Measurements from ENCODE around the gene RAB5B. TPM values are rescaled to one million over a fixed set of nuclear protein-coding genes. Genes with fewer than 3 reads are reported as not detected.
A peak's percentile ranks its signal among the peaks of the same experiment; 100 is the strongest.
"Not testable (repeated sequence)": the region's sequence is repeated elsewhere in the genome, so short reads cannot be mapped to it uniquely, and the experiment has no call there.

The RAB5B gene
- total RNA-seq, 1 donor: 111 TPM

- H3K4me3 ChIP-seq (ENCODE audit: low read depth, low read length): peak overlapping the region; percentile 50
- no peak for TF ChIP-seq CTCF (IDR thresholded peaks at IDR 0.05; ENCODE audit: insufficient read depth, low read depth, low read length)
- no peak for DNase-seq (ENCODE audit: low read depth)
Observed at GRCh38 chr12:56040963-56041551, 67.2 kb downstream of the RAB5B start.

DNA sequence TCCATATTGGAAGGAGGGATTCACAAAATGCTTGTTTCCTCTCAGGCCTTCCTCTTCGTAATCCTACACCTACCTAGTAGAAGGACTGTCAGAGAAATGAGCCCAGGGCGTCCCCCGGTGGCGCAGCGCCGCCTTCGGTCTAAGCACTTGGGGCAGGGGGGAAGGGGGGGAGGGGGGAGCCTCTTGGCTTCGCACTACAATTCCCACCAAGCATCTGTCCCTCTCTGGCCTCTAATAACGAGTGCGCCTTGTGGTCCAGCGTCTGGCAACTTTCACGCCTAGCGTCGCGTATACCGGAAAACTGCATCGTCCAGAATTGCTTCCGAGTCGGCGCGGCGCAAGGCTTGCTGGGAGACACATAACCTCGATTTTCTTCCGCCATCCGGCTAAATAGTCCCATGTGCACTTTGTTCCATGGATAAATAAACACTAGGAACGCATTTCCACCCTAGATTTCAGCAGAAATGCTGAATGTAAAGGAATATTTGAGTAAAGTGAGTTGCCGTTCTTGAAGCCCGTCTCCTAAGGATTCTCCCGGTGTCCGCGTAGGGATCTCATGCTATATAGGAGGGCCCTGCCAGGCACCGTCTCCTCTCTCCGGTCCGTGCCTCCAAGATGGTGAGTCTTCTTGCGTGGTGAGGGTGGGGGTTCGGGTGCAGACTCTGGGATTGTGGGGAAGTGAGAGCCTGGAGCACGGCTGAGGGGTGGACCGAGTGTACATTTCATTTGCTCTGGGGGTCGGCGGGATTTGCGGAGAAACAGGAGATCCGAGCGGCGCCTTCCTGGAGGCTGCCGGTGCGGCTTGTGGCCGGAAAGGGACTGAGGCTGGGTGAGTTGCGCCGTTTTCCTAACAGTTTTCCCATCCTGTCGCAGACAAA lies 67.9 kb downstream of the RAB5B start, which contains the start of gene RPS26:
Gene RPS26 (plus strand): TSS at position 367 of the 878 bp plus-strand sequence. CDS start 249 bp downstream, at position 616.
- peak; percentile 100 for DNase-seq (ENCODE audit: low read depth)
- peak within 1 kb of the TSS; percentile 99 for H3K4me3 ChIP-seq (ENCODE audit: low read depth, low read length)
- TF ChIP-seq CTCF (IDR thresholded peaks at IDR 0.05; ENCODE audit: insufficient read depth, low read depth, low read length): peak; percentile 46

DNA sequence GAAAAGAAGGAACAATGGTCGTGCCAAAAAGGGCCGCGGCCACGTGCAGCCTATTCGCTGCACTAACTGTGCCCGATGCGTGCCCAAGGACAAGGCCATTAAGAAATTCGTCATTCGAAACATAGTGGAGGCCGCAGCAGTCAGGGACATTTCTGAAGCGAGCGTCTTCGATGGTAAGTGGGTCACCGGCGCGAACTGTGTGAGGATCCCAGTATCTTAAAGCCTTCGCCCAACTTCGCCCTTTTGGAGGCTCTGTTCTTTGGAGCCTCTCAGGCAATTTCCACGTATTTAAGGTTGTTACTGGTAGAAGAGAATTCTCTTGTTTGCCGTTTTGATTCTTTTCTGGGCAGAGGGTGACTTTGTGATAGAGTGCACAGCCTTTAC lies 68.5 kb downstream of the RAB5B start:
- DNase-seq (ENCODE audit: low read depth): not testable (repeated sequence)
- peak overlapping the region; percentile 99 for H3K4me3 ChIP-seq (ENCODE audit: low read depth, low read length)

DNA sequence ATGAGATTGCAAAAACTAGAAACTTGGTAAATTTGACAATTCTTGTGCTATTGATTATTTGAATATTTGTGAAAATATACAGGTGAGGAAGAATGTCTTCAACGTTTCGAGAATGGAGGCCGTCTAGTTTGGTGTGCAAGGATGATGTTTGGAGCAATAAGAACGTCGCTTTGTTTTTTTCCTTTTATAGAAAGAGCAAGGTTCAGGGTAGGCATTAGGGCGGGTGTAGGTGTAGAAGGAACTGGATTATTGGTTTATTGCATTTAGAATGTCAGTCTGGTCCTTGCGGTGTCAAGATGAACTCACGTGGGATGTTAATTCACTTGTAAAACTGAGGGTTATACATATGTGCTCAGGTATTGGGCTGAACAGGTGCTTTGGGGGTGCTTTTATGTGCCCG lies 69.0 kb downstream of the RAB5B start:
- no peak for TF ChIP-seq CTCF (IDR thresholded peaks at IDR 0.05; ENCODE audit: insufficient read depth, low read depth, low read length)
- DNase-seq (ENCODE audit: low read depth): no peak
- peak overlapping the region; percentile 99 for H3K4me3 ChIP-seq (ENCODE audit: low read depth, low read length)

Other genes starting within 250 kb of the RAB5B start
- gene CD63, start 245.1 kb upstream of the RAB5B start, total RNA-seq: 2,280 and 2,284 TPM in 2 replicates
- 3.9 and 6.5 TPM in 2 replicates for gene GDF11, start 231.0 kb upstream of the RAB5B start, total RNA-seq
- gene SARNP, start 156.4 kb upstream of the RAB5B start, total RNA-seq: 86.7 and 94.6 TPM in 2 replicates
- 18.0 and 21.6 TPM in 2 replicates for gene ORMDL2, start 156.0 kb upstream of the RAB5B start, total RNA-seq
- 31.2 and 48.4 TPM in 2 replicates for gene DNAJC14, start 144.5 kb upstream of the RAB5B start, total RNA-seq
- 9.1 and 9.7 TPM in 2 replicates for gene MMP19, start 131.1 kb upstream of the RAB5B start, total RNA-seq
- gene PYM1, start 46.2 kb upstream of the RAB5B start, total RNA-seq: 32.2 and 32.8 TPM in 2 replicates
- 34.8 and 45.8 TPM in 2 replicates for gene DGKA, start 42.9 kb upstream of the RAB5B start, total RNA-seq
- 1.3 TPM in 2 replicates for gene PMEL, start 8.0 kb upstream of the RAB5B start, total RNA-seq
- 32.2 and 51.4 TPM in 2 replicates for gene CDK2, start 7.2 kb upstream of the RAB5B start, total RNA-seq
- 13.5 and 17.3 TPM in 2 replicates for gene SUOX, start 23.2 kb downstream of the RAB5B start, total RNA-seq
- 1.3 and 3.5 TPM in 2 replicates for gene IKZF4, start 47.0 kb downstream of the RAB5B start, total RNA-seq
- 197 and 313 TPM in 2 replicates for gene RPS26, start 67.8 kb downstream of the RAB5B start, total RNA-seq
- 0.32 and 1.7 TPM in 2 replicates for gene ERBB3, start 106.1 kb downstream of the RAB5B start, total RNA-seq
- gene PA2G4, start 130.5 kb downstream of the RAB5B start, total RNA-seq: 119 and 158 TPM in 2 replicates
- 1,700 and 3,242 TPM in 2 replicates for gene RPL41, start 142.6 kb downstream of the RAB5B start, total RNA-seq
- 3.9 and 4.3 TPM in 2 replicates for gene ZC3H10, start 144.2 kb downstream of the RAB5B start, total RNA-seq
- gene ESYT1, start 154.2 kb downstream of the RAB5B start, total RNA-seq: 300 and 327 TPM in 2 replicates
- gene MYL6B, start 178.5 kb downstream of the RAB5B start, total RNA-seq: 68.2 and 70.9 TPM in 2 replicates
- 2,015 and 2,412 TPM in 2 replicates for gene MYL6, start 184.3 kb downstream of the RAB5B start, total RNA-seq
- 44.8 and 67.8 TPM in 2 replicates for gene SMARCC2, start 215.4 kb downstream of the RAB5B start, total RNA-seq
- gene RNF41, start 247.8 kb downstream of the RAB5B start, total RNA-seq: 112 and 131 TPM in 2 replicates

Data from fibroblast of villous mesenchyme (primary cell).